K562 (cell line): ENCODE data around the gene TRDN. TPM values are rescaled to one million over a fixed set of nuclear protein-coding genes. Genes with fewer than 3 reads are reported as not detected.
A peak's percentile ranks its signal among the peaks of the same experiment; 100 is the strongest.

Experiments
- ATAC-seq: fragments of 200-7000 bp; cut with Tn5 transposase; 3 replicates; pipeline ENCODE4 v1.9.1; 2020; ENCODE audit warnings: moderate library complexity
- BruUV-seq: library from RNA; stranded (reverse); fragments of 400-500 nt; replicated peaks from 2 replicates; lab custom pipeline; 2021; lab: Mats Ljungman, UMichigan
- CTCF ChIA-PET: fragments of 300-600 bp; formaldehyde crosslinking; extraction: SDS; loops from one replicate; lab custom pipeline; 2021; ENCODE audit warnings: low intra/inter-chr PET ratio; lab: Yijun Ruan, JAX
- POLR2A ChIA-PET: fragments of 300-600, 350-650 bp; sonication (Branson Sonifier 250); formaldehyde crosslinking; extraction: SDS; loops from one replicate; lab custom pipeline; 2021; ENCODE audit warnings: antibody characterized with exemption, inconsistent platforms; lab: Yijun Ruan, JAX
- DNase-seq, 4 experiments: peaks; one replicate each; pipeline versions ENCODE4 v3.0.0 to v3.0.0-alpha.2; 2011 to 2018; ENCODE audit warnings: low spot score in 3 of 4, mixed read lengths in 3 of 4; ENCODE audit errors: extremely low read depth in 1 of 4
- FAIRE-seq: peaks from 2 replicates; lab custom pipeline; 2011; peaks lifted over from hg19 to GRCh38; lab: Jason Lieb, UNC
- H2AFZ ChIP-seq: 2 replicates; pipeline ENCODE4 v1.6.0; 2011; ENCODE audit warnings: low read depth, low read length, control low read depth, inconsistent platforms
- H3K27ac ChIP-seq: fragments of 200-600 bp; 3 replicates; pipeline ENCODE4 v1.8.0; 2011; ENCODE audit warnings: low read depth, mild to moderate bottlenecking, control low read depth, inconsistent platforms, low read length, moderate library complexity, mixed read lengths; ENCODE audit errors: extremely low read depth
- H3K27me3 ChIP-seq, 2 experiments: fragments of 300-600 bp in 1 of 2; 2 replicates in 1 of 2; 3 replicates in 1 of 2; pipeline versions ENCODE4 v1.6.0 to v1.8.0; 2011; ENCODE audit warnings: inconsistent platforms in 2 of 2, low read length in 2 of 2, mild to moderate bottlenecking in 1 of 2, mixed read lengths in 1 of 2, moderate library complexity in 1 of 2; ENCODE audit not compliant: control insufficient read depth in 2 of 2, insufficient read depth in 2 of 2
- H3K36me3 ChIP-seq: fragments of 300-600 bp; 3 replicates; pipeline ENCODE4 v1.8.0; 2011; ENCODE audit warnings: mild to moderate bottlenecking, low read length, inconsistent platforms; ENCODE audit not compliant: control insufficient read depth, insufficient read depth
- H3K4me1 ChIP-seq, 2 experiments: fragments of 200-600 bp in 1 of 2; replicated peaks in 1 of 2; 2 replicates in 1 of 2; 3 replicates in 1 of 2; pipeline versions ENCODE4 v1.5.1 to v1.8.0; 2011; ENCODE audit warnings: inconsistent platforms in 2 of 2, low read length in 2 of 2, mild to moderate bottlenecking in 1 of 2, mixed read lengths in 1 of 2, moderate library complexity in 1 of 2; ENCODE audit not compliant: control insufficient read depth in 2 of 2, insufficient read depth in 2 of 2
- H3K4me2 ChIP-seq: 2 replicates; pipeline ENCODE4 v1.6.1; 2011; ENCODE audit warnings: low read length, control low read depth, inconsistent platforms, mixed read lengths; ENCODE audit not compliant: insufficient read depth
- H3K4me3 ChIP-seq: fragments of 200-600 bp; sonication (generic), shearing (Covaris generic); 2 replicates; pipeline ENCODE4 v1.5.1; 2016; ENCODE audit warnings: control low read depth, inconsistent platforms
- H3K79me2 ChIP-seq: fragments of 200-600 bp; 3 replicates; pipeline ENCODE4 v1.8.0; 2011; ENCODE audit warnings: low read length, inconsistent platforms; ENCODE audit not compliant: control insufficient read depth, insufficient read depth
- H3K9ac ChIP-seq, 2 experiments: 2 replicates each; pipeline versions ENCODE4 v1.6.0 to v1.6.1; 2011; ENCODE audit warnings: low read depth in 2 of 2, low read length in 2 of 2, control low read depth in 1 of 2, inconsistent platforms in 1 of 2, mild to moderate bottlenecking in 1 of 2, mixed read lengths in 1 of 2; ENCODE audit not compliant: insufficient read depth in 1 of 2
- H3K9me1 ChIP-seq: one replicate; pipeline ENCODE4 v1.6.0; 2011; ENCODE audit warnings: inconsistent platforms, mild to moderate bottlenecking, low read length, moderate library complexity; ENCODE audit not compliant: control insufficient read depth, insufficient read depth
- H3K9me3 ChIP-seq: replicated peaks from 2 replicates; pipeline ENCODE4 v1.5.1; 2011; ENCODE audit warnings: low read depth, low read length, inconsistent platforms; ENCODE audit not compliant: control insufficient read depth, insufficient read depth
- H4K20me1 ChIP-seq: replicated peaks from 2 replicates; pipeline ENCODE4 v1.6.1; 2011; ENCODE audit warnings: low read length, inconsistent platforms, mixed read lengths; ENCODE audit not compliant: control insufficient read depth, insufficient read depth
- C11orf30 ChIP-seq: fragments of 450-650 bp; IDR thresholded peaks from 2 replicates; pipeline ENCODE4 v1.6.1; 2016; ENCODE audit warnings: low read depth, mild to moderate bottlenecking
- DPF2 ChIP-seq: fragments of 450-650 bp; IDR thresholded peaks from 2 replicates; pipeline ENCODE4 v1.6.1; 2016
- ELK3 ChIP-seq: fragments of 450-650 bp; formaldehyde crosslinking; IDR thresholded peaks from 2 replicates; pipeline ENCODE4 v1.4.0; 2020; ENCODE audit warnings: mild to moderate bottlenecking
- MAFF ChIP-seq: IDR thresholded peaks from 2 replicates; pipeline ENCODE4 v1.6.1; 2012; ENCODE audit warnings: low read length, improper control_type of control experiment
- MAFG ChIP-seq: fragments of 450-650 bp; conservative IDR thresholded peaks from 2 replicates; pipeline ENCODE4 v1.6.1; 2016; ENCODE audit warnings: missing genetic modification characterization, missing compliant biosample characterization
- MEF2A ChIP-seq: IDR thresholded peaks from 2 replicates; pipeline ENCODE4 v1.6.1; 2011; ENCODE audit warnings: low read depth, mild to moderate bottlenecking, low read length, moderate library complexity; ENCODE audit not compliant: control insufficient read depth
- MEF2D ChIP-seq: conservative IDR thresholded peaks from 2 replicates; pipeline ENCODE4 v1.6.1; 2016; ENCODE audit warnings: low read depth, missing genetic modification characterization, missing compliant biosample characterization
- MIER1 ChIP-seq: fragments of 450-650 bp; IDR thresholded peaks from 2 replicates; pipeline ENCODE4 v1.6.1; 2016; ENCODE audit warnings: antibody characterized with exemption, mild to moderate bottlenecking, low read depth
- NFIC ChIP-seq: fragments of 450-650 bp; IDR thresholded peaks from 2 replicates; pipeline ENCODE4 v1.6.1; 2017; ENCODE audit warnings: mild to moderate bottlenecking, inconsistent platforms
- PHB2 ChIP-seq: fragments of 450-650 bp; IDR thresholded peaks from 2 replicates; pipeline ENCODE4 v1.6.1; 2017; ENCODE audit warnings: low read depth
- PURB ChIP-seq: sonication (generic); formaldehyde crosslinking; IDR thresholded peaks from 2 replicates; pipeline ENCODE4 v1.9.0; 2021; ENCODE audit warnings: low read depth, mild to moderate bottlenecking, missing genetic modification reagents
- RHOXF2B ChIP-seq: fragments of 250-450 bp; sonication (Bioruptor Pico); conservative IDR thresholded peaks from 2 replicates; pipeline ENCODE4 v1.5.1; 2021
- VEZF1 ChIP-seq: fragments of 200-800 bp; sonication (Bioruptor generic); IDR thresholded peaks from 2 replicates; pipeline ENCODE4 v1.6.1; 2017; ENCODE audit warnings: missing genetic modification characterization, missing compliant biosample characterization
- ZNF311 ChIP-seq: fragments of 250-450 bp; sonication (Bioruptor Pico); IDR thresholded peaks from 2 replicates; pipeline ENCODE4 v1.4.0; 2020; ENCODE audit warnings: mild to moderate bottlenecking, moderate library complexity
- ZNF316 ChIP-seq: fragments of 450-650 bp; IDR thresholded peaks from 2 replicates; pipeline ENCODE4 v1.6.1; 2016
- ZNF41 ChIP-seq: fragments of 250-450 bp; sonication (Bioruptor Pico); conservative IDR thresholded peaks from 2 replicates; pipeline ENCODE4 v1.4.0; 2020; ENCODE audit warnings: mild to moderate bottlenecking
- WGBS: fragments of 100-300 bp; shearing (Covaris generic); methylation state at CpG from one replicate; pipeline ENCODE4 v1.1.6; 2016; ENCODE audit warnings: low coverage, mixed read lengths; ENCODE audit not compliant: insufficient coverage; ENCODE audit errors: missing lambda C conversion rate; 5-methylcytosine and 5-hydroxymethylcytosine counted together
- in situ Hi-C: fragments of 300-500 bp; cut with MboI; formaldehyde crosslinking; loops from 4 replicates; pipeline ENCODE4 v1.15.0; 2018; ENCODE audit warnings: inconsistent platforms, mixed read lengths
- intact Hi-C: fragments of 100-400 bp; cut with micrococcal nuclease; formaldehyde crosslinking; loops from 2 replicates; pipeline ENCODE4 v1.14.2; 2022
- polyA plus RNA-seq, 8 experiments: library from polyadenylated mRNA; depleted of rRNA in 4 of 8; stranded (reverse) in 5 of 8; unstranded in 3 of 8; fragments of >200 nt; fragmentation: Nextera tagmentation in 2 of 8; fragmentation: Illumina TruSeq in 1 of 8; extraction: Ambion mirVana in 2 of 8; extraction: Trizol in 1 of 8; gene quantifications; 2 replicates each; pipeline versions ENCODE4 v1.2.1 to v1.2.3, GENCODE V29; 2011 to 2014; ENCODE audit warnings: inconsistent platforms in 1 of 8, missing spikeins in 1 of 8
- total RNA-seq, 7 experiments: library from RNA; depleted of rRNA in 6 of 7; stranded (reverse); fragments of >200 nt in 6 of 7; fragmentation: Illumina TruSeq in 2 of 7; extraction: Trizol in 2 of 7; gene quantifications; 2 replicates each; pipeline versions ENCODE4 v1.2.1 to v1.2.3, GENCODE V29; 2011 to 2021; ENCODE audit warnings: low replicate concordance in 1 of 7

Gene TRDN
- total and polyA plus RNA-seq, 9 of the 15 experiments (the other 6 are each of a cell fraction or from before 2014, with no cell fraction given) = 0.05 to 0.50 (median 0.16) TPM

GRCh38 chr6:123288649-123289048 lies 348.1 kb downstream of the TRDN start:
- WGBS = 10% methylated on average over 1 of the region's 1 CpG
- no peak overlapping the region for H3K4me3 ChIP-seq
- no peaks in the 10 kb centered on the region for H3K36me3 ChIP-seq
- no peak overlapping the region for H3K27ac ChIP-seq
- POLR2A ChIA-PET = no interaction called here
- CTCF ChIA-PET = no interaction called here
- TF ChIP-seq ZNF41 (no peak), C11orf30 (0 out of 2 replicates have a peak, but pooled peaks have one; percentile 22), RHOXF2B (CRISPR knock-in tag) (no peak), MAFF (0 out of 2 replicates have a peak, but pooled peaks have one; percentile 4), ZNF316 (peak; percentile 35), MAFG (tag) (0 out of 2 replicates have a peak, but pooled peaks have one; percentile 10)
- TF ChIP-seq, all 486 proteins: peak for 4
- no peaks in the 10 kb centered on the region for H3K79me2 ChIP-seq
- BruUV-seq = no TSS peak
- H3K27me3 ChIP-seq = no peaks in the 10 kb centered on the region
- no peak overlapping the region for H3K4me2 ChIP-seq
- H3K9me3 ChIP-seq = no peaks in the 10 kb centered on the region; the same call in 1 of the 2 replicates
- no peaks in the 10 kb centered on the region for H3K4me1 ChIP-seq
- H2AFZ ChIP-seq = no peak overlapping the region
- intact Hi-C loops = no loop called here
- FAIRE-seq = no peak
- DNase-seq = no peak
- H4K20me1 ChIP-seq = no peaks in the 10 kb centered on the region
- no peaks in the 10 kb centered on the region for H3K9me1 ChIP-seq
- H3K9ac ChIP-seq = no peak overlapping the region
- no peak for ATAC-seq
- in situ Hi-C loops = no loop called here

GRCh38 chr6:123276546-123276980 lies 360.2 kb downstream of the TRDN start:
- WGBS = 2% methylated on average over 3 of the region's 3 CpGs
- peak; percentile 85 for ATAC-seq
- peak; percentile 13 to 59 (median 22) for DNase-seq
- H4K20me1 ChIP-seq = no peaks in the 10 kb centered on the region
- H3K9me1 ChIP-seq = no peaks in the 10 kb centered on the region
- intact Hi-C loops (no loop called here), in situ Hi-C loops (no loop called here)
- H3K27ac ChIP-seq = no peak overlapping the region
- no peak overlapping the region for H3K9ac ChIP-seq
- CTCF ChIA-PET = no interaction called here
- H3K4me2 ChIP-seq = no peak overlapping the region
- H3K79me2 ChIP-seq = no peaks in the 10 kb centered on the region
- BruUV-seq = no TSS peak
- H2AFZ ChIP-seq = no peak overlapping the region
- peak; percentile 67 for FAIRE-seq
- no peaks in the 10 kb centered on the region for H3K36me3 ChIP-seq
- H3K4me3 ChIP-seq = no peak overlapping the region
- H3K9me3 ChIP-seq = no peaks in the 10 kb centered on the region
- H3K4me1 ChIP-seq = 0 out of 5 replicates have a peak, but pooled peaks cover 0 to 2% of the 10 kb centered on the region in 2 experiments
- no peaks in the 10 kb centered on the region for H3K27me3 ChIP-seq
- POLR2A ChIA-PET = no interaction called here
- TF ChIP-seq ELK3 (CRISPR knock-in tag) (no peak), DPF2 (peak; percentile 72), PHB2 (no peak), ZNF311 (0 out of 2 replicates have a peak, but pooled peaks have one; percentile 48), MIER1 (no peak), MEF2A (peak; percentile 85), MEF2D (tag) (peak; percentile 58; the same call in 1 of the 2 replicates), PURB (CRISPR knock-in tag) (no peak), NFIC (peak; percentile 36; the same call in 1 of the 2 replicates), VEZF1 (no peak)
